HG03558 (cell line): ENCODE measurements around the gene TMEM242.
"Not testable (repeated sequence)": the region's sequence is repeated elsewhere in the genome, so short reads cannot be mapped to it uniquely, and the experiment has no call there.

Experiments used
- ATAC-seq: cut with Tn5 transposase; IDR thresholded peaks from one replicate; pipeline ENCODE4 v1.9.1; 2021; ENCODE audit warnings: moderate number of reproducible peaks; ENCODE audit not compliant: unreplicated experiment; ENCODE audit errors: extremely low read depth

TMEM242 gene

DNA sequence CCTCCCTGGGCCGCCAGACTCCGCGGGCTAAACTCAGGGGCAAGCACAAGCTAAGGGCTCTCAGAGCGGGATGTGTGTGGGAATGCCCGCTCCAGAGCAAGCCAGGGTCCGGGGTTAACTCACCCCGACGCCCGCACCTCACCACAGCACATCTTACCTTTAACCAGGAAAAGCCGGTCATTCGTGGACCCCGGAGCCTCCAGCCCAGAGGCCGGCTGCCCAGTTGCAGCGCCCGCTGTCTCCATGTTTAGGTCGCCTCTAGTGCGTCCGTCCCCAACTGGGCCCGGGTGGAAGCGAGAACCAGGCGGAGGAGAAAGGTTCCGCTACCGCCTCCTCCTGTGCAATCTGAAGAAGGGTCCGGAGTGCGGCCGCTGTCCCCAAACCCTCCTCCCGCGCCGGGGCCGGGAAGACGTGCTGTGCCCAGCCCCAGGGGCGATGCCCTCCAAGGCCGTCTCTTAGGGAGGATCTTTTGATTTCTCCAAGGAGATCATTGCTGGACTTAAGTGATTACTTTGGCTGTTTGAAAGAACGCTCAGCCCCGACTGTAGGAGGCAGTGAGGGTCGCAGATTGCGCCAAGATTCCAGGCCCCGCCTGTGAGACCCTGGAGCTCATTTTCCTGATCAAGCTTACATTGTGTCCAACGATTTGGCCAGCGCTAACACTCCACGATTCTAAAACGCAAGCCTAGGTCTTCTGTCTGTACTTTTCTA, at the start of gene TMEM242:
Gene TMEM242 (minus strand): TSS at position 265 of the 711 bp plus-strand sequence. CDS start 20 bp downstream, at position 245.
- ATAC-seq, result peak; percentile 64

DNA sequence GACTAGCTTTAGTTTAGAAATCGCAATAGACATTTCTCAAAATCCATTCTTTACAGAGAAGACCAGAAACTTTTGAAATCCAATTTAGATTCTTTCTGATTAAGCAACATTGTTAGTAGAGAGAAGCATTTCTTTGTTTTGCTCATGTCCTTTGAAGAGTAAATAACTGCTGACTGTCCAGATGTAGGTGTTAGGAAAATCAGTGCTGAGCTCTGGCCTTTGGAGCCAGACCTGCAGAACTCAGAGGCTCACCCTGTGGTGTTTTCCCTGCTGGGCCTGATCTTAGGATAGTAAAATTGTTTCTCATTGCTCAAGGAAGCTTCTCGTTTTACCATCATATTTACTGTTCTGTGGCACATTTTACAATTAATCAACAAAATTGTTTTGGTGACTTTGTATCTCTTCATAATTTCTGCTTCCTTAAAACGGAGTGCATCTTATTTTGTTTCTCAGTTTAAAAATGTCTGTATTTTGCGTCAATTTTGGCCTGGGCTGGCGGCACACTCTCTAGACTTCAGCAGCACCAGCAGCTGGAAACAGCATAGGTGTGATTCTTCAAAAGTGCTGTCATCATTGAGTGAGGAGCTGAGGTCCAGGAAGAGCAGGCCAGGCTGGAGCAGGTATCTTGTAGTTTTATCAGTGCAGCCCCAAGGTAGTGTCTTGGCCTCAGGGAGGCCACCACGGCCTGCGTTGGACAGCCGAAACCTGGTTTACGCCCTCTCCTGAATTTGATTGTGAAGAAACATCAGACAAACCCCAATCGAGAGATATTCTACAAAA, 49.4 kb upstream of the TMEM242 start:
- no peak for ATAC-seq

DNA sequence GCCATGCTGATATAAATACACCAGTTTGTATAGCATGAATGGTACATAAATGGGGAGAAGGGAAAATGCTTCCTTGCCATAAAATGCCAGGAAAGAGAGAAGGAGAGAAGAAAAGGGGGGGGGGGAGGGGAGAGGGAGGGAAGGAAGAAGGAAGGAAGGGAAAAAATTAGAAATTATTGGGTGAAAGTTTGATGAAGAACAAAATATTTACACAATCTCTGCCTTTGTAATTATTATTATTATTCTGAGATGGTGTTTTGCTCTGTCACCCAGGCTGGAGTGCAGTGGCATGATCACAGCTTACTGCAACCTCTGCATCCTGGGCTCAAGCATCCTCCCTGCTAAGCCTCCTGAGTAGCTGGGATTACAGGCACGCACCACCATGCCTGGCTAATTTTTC, 47.4 kb upstream of the TMEM242 start:
- no peak for ATAC-seq

DNA sequence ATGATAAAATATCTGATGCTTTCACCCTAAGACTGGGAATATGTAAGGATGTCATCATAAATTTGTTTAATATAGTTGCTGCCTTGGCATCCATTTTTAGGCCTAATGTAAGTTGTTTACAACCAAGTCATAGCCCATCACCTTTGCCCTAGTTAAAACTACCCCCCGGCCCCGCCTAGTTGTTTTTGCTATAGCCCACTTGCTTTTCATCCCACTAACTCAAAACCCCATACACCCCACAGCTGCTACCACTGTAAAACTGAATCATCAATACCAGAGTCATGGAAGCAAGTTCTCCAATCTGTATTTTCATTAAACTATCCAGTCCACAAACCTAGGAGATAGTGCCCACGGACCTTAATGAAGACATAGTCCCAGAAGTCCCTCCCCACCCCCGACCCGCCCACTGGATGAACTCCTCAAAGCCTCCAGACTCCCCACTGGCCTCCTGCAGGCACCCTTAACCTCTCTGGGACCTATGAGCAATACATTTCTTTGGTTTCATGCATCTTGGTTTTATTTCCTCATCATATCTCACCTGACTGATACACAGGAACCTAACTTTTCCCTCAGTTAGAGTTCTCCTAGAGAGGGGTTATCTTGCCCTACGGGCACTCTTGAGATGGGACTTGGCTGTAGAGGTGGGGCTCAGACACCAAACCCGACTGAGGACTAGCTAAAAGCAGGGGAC, 45.2 kb upstream of the TMEM242 start:
- ATAC-seq, result no peak

DNA sequence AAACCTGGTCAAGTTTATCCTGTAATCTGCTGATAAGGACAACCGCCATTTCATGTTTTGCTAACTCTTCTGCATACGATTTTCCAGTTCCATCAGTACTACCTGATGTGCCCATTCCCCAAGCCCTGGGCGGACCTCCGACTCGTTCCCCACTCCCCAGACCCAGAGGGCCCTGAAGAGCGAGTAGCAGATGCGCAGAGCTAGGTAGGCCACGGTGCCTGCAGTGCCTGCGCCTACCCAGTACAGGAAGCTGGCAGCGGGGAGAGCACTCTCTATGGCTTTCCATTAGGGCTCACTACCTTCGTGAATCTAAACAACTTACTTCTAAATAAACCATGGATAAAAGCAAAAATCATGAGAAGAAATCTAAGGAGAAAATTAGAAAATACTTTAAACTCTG, 43.3 kb upstream of the TMEM242 start:
- ATAC-seq, result no peak

DNA sequence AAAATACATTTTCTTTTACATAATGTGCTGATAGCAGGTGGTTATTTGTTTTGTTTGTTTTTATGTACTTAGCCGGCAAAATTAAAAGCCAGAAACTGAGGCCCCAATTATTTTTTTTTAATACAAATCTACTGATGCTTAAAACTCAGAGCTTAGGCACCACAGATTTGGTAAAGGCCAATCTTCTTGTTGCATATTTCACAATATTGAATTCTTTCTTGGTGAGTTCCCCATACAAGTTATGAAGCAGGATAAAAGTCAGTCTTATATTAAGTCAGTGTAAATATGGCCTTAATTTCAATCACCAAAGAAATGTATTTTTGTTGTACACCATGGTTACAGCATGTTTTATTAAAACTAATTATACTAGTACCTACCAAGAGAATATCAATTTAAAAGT, 41.4 kb upstream of the TMEM242 start:
- no peak for ATAC-seq

DNA sequence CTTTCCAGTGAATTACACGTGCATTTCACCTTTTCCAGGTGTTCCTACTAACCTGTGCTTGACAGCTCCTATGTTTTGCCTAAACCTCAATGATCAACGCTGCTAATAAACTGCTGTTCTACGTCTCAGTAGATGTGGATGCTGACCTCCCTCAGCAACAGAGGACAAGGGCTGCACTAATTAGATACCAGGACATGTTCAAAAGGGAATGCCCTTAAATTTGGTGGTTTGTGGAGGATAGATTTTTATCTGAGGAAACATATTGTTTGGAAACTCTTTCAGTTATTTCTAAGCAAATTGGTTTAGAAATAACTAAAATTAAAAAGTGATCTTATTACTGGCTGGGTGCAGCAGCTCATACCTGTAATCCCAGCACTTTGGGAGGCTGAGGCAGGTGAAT, 38.6 kb upstream of the TMEM242 start:
- no peak for ATAC-seq

DNA sequence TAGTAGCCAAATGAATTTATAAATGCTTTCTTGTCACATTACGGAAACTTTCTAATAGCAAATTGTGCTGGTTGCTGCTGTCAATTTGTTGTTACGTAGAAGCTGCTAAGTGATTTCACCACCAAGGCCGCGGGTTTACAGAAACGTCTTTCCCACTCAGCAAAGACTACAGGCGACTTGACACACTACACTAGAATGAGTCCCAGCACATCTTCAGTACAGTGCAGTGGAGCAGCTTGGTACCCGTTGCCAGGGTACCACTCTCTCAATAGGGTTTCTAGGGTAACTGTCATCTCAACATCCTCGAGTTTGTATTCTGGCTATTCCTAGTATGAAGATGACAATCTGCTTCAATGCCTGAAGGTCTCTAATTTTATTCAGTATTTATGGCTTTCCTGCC, 35.0 kb upstream of the TMEM242 start:
- ATAC-seq, result no peak

DNA sequence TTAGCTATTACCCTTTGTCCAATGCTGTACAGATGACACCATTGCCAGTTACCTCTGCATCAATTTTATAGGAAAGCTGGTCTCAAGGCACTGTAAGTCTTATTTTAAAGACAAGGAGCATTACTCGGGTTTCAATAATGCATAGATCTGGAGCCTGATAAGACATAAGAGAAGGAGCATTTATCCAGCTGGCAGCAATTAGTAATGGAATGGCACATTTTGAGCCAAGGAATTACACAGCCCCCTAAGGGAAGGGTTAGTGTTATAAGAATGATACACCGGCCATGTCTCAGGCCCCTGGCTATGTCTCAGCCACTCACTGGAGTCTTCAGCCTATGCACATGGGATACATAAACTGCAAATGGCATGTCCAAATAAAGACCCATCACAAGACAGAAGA, 23.1 kb upstream of the TMEM242 start:
- ATAC-seq, result no peak

DNA sequence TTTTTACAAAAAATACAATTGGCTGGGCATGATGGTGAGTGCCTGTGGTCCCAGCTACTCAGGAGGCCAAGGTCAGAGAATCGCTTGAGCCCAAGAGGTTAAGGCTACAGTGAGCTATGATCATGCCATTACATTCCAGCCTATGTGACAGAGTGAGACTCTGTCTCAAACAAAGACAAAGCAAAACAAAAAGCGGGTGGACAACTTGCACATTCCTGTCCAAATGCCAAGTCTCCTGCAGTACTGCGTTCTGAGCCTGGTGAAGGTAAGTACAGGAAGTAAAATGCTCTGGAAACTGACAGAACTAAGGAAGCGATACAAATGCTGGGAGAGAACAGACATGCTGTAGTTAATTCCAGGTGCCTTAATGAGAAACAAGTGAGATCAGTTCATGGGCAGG, 20.4 kb upstream of the TMEM242 start:
- ATAC-seq, result no peak

DNA sequence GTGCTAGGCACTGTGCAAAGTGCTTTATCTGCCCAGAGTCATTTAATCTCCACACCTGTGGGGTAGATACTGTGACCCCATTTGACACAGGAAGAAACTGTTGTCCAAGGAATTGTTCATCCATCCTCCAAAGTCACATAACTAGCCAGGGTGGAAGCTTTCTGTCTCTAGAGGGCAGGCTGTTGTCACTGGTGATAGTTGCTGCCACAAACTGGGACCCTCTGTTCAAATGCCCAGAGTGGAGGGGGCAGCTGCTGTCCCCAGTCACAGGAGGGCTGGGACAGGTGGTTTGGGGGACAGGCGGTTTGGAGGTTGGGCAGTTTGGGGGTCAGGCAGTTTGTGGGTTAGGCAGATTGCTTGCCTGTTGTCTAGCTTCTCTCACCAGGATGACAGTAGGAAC, 16.1 kb upstream of the TMEM242 start:
- ATAC-seq, result no peak

DNA sequence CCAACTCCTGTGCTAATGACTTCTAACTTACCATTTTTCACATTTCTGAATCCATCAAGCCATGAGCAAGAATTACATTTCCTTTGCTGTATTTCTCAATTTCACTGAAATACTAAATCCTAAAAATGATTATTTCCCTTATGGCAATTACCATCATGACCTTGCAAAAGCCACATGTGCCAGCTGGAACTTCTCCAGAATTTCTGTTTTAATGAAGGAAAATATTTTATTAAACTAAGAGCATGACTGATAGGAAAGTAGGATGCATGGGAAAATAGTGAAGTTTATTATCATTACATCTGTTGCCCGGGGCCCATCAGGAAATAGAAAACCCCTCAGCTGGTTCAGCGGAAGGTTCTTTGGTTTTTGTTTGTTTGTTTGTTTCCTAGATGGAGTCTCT, 14.4 kb upstream of the TMEM242 start:
- no peak for ATAC-seq

DNA sequence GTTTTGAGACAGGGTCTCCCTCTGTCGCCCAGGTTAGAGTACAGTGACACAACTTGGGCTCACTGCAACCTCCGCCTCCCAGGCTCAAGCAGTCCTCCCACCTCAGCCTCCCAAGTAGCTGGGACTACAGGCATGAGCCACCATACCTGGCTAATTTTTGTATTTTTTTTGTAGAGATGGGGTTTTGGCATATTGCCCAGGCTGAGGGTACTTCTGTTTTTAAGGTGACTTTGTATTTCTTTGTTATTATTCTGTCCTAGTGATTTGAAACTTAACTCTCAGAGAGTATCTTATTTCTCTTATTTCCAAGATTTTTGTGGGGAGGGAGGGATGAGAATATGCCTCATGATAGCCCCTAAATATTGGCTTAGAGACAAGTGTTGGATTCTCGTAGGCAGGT, 14.0 kb upstream of the TMEM242 start:
- not testable (repeated sequence) for ATAC-seq

DNA sequence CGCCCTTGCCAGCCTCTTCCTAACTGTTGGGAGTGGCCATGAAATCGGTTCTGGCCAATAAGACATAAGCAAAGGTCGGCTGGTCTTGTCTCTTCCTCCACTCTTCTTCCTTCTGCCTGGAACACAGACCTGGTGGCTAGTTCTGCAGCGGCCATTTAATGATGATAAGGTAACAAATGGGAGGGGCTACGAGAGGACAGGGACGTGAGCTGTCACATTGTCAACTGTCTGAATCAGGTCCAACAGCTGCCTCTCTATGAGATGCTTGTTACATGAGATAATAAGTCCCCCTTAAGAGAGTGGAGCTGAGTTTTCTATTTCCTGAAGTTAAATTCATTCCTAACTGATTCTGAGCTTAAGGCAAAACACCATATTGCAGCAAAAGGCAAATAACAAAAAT, 12.5 kb upstream of the TMEM242 start:
- ATAC-seq, result no peak

DNA sequence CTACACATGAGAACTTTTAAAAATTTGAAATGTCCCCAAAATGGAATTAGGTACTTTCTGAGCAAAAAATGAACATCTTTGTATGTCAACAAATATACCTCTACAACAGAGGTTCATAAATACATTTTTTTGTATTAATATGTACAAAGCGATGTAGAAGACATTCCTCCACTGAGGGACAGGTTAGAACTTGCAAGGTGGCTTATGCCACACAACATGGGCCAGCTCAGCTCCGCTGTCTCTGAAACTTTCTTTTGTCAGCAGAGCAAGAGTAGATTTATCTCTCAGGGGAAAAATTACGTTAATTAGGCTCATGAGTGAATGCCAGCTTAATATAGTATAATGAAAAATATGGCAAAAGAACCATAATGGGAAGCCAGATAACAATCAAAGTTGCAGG, 10.6 kb upstream of the TMEM242 start:
- ATAC-seq, result no peak

DNA sequence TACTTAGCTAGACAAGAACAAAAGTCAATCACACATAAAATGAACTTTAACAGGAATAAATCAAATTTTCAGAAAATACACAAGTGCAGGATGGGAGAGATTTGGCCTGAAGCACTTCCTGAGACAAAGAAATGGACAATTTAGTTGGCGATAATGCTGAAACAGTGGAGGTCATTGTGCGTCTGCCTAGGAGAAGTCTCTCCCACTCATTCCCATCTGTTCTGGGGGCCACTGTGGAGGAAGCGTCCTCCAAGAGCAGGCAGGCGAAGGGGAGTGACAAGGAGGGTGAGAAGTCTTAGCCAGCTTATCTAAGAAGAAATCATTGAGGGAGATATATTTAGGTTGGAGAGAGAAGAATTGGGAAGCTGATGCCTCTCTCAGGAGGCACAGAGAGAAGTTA, 10.2 kb upstream of the TMEM242 start:
- ATAC-seq, result no peak

DNA sequence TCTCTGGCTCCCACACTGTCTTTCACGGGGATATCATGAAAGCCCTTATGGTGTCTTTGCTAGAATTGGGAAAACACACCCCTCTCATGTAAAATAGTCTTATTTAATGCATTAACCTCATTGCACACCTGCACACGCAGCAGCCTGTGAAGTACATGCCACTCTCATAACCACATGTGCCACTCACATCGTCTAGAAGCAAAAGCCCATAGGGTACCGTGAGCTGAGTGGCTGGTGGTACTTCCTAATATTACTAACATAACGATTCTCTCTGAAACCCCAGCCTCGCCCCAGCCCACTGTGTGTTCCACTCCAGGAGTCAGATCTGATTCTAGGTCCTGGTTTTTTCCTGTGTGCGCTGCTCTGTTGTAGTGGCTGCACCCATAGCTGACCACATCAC, 9.5 kb upstream of the TMEM242 start:
- ATAC-seq, result no peak

DNA sequence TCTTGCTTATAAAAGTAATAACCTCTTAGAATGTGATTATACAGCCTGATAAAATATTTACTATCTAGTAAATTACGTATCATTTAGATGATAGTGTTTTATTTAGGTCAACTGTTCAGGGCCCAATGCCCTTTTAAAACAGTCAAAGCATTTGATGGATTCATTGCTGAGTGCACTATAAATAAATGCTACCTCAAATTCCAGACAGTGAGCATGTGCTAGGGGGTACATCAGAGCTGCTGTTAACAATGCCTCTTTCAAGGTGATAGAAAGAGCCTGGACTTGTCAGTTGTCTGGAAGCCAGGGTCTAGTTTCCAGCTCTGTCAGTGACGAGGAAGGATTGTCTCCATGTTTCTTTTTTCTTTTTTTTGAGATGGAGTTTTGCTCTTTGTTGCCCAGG, 7.5 kb upstream of the TMEM242 start:
- no peak for ATAC-seq

DNA sequence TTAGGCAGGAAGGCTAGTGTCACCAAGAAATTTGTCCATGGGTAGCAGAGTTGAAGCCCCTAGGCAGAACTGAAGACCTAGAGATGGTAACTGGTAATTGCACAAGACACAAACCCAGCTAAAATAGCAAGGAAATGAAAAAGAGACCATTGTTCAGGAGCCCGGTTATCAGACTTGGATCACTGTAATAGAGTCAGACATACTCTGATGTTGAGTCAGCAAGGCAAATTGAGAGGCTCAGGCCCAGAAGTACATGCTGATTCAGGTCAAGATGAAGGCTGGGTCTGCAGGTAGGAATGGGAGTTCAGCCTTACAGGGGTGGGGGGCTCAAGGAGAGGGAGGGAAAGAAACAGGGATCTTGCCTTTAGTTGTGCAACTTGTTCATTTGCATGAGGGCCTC, 6.5 kb upstream of the TMEM242 start:
- no peak for ATAC-seq

DNA sequence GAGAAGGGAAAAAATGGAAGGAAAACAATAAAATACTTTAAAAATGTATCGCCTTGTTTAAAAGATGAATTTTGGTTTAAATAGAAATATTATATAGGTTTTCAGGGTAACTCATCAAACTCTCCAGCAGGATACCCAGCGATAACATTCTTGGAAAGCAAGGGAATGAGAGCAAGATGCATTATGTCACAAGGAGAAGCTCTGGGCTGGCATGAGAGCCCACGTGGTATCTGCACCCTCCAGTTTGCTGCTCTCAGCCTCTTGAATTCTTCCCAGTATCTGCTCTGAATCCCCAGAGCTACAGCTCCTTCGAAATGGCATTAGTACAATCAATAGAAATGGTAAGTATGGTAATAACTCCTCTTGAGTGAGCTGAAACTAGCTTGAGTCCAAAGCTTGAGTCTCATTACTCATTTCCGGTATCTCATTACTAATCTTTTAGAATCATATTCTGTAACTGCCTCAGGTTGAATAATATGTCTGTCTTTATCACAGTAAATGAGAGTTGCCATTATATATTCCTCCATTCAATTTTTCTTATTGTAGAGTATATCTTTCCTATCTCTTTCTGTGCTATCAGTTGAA, 4.9 kb upstream of the TMEM242 start:
- ATAC-seq, result no peak

DNA sequence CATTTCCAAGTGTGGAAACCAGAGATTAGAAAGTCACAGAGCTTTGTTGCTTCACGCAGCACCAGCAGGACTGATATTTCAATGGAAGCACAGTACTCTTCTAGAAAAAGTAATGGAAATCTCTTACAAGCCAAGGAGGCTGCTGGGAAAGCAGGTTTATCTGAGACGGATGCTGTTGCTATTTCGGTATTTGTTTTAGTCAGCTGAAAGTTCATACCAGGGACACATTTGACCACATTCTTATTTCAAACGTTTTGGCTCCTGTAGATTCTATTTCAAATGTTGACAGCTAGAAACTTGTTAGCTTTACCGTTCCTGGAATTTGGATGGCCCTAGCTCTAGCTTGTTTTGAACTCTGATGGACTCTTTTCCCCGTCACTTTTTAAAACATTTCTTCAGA, 3.7 kb upstream of the TMEM242 start:
- ATAC-seq, result no peak
